ENCODE measurements around the gene OR4M2.
"Not testable (repeated sequence)": the region's sequence is repeated elsewhere in the genome, so short reads cannot be mapped to it uniquely, and the experiment has no call there.

GRCh38 chr15:22098616-22099253, 18.4 kb downstream of the OR4M2 start:
- not testable (repeated sequence) for TF ChIP-seq CTCF, POLR2A (IDR thresholded peaks at IDR 0.05)
